Right lung (tissue), 5 donors: ENCODE results near the gene PIK3CD. TPM values are rescaled to one million over a fixed set of nuclear protein-coding genes. Genes with fewer than 3 reads are reported as not detected.
"Not testable (repeated sequence)": the region's sequence is repeated elsewhere in the genome, so short reads cannot be mapped to it uniquely, and the experiment has no call there.

ENCODE experiments used
- DNase-seq, 2 donors: peaks; one replicate each; pipeline ENCODE4 v3.0.0-alpha.2; 2013
- polyA plus RNA-seq, 5 donors: library from polyadenylated mRNA; unstranded; fragments of 120-200 nt; gene quantifications; one replicate each; pipeline versions ENCODE4 v1.2.1 to v1.2.3, GENCODE V29; 2013; ENCODE audit warnings: inconsistent platforms in 1 of 5, low replicate concordance in 1 of 5; ENCODE audit not compliant: insufficient read length in 5 of 5, insufficient read depth in 1 of 5

Gene PIK3CD
- polyA plus RNA-seq, 5 donors, result 4.8 to 6.1 (median 5.7) TPM

DNA sequence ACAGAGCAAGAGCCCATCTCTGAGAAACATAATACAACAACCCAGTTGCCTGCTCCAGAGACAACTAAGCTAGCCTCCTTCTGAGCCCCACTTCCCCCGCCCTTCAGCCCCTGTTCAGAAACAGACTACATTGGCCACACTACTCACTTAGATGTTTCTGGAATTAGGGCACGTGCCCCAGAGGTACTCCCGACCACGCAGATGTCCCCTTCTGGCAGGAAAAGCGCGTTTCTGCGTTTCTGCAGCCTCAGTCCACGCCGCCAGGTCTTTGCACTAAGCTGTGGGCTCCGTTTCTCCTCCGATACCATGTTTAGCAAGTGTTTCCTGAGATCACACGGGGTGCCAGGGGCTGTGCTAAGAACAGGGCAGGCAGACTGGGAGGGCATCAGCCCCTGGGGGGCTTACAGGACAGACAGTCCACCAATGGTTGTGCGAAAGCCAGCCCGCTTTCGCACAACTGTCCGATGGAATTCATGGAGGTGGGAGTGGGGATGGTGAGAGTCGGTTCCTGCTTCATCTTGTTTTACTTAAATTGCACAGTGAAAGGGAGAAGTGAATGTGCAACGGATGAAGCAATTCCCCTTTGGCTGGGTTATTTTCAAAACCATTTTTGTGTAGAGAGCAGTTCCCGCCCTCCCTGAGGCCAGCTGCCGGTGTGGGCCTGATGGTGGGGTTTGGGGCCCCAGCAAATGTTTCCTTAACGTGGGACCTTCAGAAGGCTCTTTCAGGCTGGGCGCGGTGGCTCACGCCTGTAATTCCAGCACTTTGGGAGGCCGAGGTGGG, 2.7 kb downstream of the PIK3CD start:
- DNase-seq, result no peak

DNA sequence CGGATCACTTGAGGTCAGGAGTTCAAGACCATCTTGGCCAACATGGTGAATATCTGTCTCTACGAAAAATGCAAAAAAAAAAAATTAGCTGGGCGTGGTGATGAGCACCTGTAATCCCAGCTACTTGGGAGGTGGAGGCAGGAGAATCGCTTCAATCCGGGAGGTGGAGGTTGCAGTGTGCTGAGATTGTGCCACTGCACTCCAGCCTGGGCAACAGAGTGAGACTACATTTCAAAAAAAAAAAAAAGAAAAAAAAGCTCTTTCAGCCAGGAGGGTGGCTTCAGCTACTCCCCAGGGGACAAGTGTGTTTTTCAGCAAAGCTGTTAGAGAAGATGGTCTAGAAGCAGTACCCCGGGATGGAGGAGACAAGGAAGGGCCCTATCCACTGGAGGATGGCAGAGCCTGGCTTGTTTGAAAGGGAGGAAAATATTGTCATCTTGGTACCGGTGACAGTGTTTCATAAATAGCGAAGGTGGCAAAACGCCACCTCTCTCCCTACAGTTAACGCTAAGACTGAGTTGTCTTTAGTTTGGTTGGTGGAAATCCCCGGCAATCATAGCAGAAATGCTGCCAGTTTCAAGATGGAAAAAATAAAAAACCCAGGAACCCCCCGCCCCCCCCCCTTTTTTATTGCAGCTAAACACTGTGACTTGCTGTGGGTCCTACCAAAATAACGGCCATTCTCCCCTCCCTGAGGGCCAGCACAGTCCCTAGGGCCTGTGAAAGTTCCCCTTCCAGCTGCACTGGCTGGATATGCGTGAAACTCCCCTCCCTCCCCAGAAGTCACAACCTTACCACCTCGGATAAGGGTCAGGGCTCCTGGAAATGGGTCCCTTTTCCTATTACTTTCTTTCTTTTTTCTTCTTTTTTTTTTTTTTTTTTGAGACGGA, 3.5 kb downstream of the PIK3CD start:
- no peak for DNase-seq

DNA sequence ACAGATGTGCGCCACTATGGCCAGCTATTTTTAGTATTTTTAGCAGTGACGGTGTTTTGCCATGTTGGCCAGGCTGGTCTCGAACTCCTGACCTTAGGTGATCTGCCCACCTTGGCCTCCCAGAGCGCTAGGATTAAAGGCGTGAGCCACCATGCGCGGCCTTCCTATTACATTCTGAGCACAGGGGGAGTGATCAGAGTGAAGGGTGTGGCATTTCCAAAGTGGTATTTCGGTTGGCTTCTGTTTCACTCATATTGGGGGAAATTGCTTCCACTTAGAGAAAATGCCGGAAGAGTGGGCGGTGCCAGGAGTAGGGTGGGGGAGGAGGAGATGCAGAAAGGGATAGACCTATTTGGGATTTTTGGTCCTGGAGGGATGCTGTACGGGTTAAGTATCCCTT, 4.3 kb downstream of the PIK3CD start:
- no peak for DNase-seq

DNA sequence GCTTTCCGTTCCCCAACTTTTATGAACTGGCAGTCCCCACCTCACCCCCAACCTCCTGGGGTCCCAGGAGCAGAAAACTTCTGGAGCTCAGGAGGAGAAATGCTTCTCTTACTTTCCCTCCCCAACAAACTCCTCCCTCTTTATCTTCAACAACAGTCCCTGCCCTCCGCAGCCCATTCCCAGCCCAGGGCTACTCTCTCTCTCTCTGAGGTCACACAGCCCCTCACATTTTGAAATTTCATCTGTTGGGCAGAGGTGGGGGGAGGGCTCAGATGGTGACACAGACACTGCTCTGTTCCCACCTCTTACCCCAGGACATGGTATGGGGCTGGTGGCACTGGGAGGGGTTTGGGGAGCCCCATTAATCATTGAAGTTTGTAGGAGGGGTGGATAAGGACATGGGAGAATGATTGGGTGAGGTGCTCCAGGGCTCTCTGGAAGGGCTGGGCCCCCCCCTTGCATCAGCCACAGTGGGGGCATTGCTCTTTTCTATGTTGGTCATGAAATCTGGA, 6.0 kb downstream of the PIK3CD start:
- DNase-seq, result no peak

DNA sequence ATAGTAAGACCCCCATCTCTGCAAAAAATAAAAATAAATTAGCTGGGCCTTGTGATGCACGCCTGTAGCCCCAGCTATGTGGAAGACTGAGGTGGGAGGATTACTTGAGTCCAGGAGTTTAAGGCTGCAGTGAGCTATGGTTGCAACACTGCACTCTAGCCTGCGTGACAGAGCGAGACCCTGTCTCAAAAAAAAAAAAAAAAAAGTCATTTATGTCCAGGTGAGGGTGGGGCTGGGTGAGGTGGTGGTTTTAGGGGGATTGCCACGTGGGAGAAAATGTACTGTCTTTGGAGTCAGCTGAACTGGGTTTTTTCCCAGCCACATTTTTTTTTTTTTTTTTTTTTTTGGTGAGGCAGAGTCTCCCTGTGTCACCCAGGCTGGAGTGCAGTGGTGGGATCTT, 6.7 kb downstream of the PIK3CD start:
- DNase-seq, result no peak

DNA sequence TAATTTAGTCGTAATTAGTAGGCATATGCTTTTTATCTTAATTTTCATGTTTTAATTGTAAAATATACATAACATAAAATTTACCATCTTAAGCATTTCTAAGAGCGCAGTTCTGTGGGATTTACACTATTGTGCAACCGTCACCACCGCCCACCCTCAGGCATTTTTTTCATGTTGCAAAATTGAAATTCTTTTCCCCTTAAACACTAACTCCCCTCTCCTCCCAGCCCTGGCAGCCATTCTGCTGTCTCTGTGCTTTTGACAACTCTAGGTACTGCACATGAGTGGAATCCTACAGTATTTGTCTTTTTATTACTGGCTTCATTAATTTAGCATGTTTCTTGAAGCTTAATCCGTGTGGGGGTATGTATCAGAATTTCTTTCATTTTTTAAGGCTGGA, 7.8 kb downstream of the PIK3CD start:
- DNase-seq, result peak in 1 of 2 donors; percentile 19

DNA sequence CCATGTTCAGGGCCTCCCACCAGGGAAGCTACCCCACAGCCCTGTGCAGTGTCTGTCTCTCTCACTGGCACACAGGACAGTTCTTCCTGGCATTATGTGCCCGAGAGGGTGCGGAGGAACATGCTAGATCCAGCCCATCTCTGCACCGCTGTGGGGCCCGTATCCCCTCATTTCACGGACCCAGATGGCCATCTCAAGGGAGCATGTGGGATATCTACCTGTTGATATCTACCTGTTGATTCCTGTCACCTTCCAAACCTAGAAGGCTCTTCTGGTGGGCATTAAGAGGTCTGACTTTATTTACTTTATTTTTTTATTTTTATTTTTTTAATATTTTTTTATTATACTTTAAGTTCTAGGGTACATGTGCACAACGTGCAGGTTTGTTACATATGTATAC, 11.7 kb downstream of the PIK3CD start:
- DNase-seq, result no peak

DNA sequence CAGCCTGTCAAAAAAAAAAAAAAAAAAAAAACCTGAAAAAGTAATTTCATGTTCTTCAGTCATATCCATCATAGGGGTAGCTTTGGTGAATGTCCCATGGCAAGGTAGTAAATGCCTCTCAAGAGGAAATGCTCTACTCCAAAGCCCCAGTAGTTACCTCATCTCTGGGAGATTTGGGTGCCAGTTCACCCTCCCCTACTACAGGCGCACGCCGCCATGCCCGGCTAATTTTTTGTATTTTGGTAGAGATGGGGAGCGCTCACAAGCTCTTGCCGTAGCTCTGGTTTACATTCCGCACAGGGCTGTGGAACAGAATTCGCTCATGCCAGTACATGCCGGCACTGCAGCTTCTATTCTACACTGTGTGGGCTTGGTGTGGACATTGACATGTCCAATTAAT, 13.7 kb downstream of the PIK3CD start:
- no peak for DNase-seq

DNA sequence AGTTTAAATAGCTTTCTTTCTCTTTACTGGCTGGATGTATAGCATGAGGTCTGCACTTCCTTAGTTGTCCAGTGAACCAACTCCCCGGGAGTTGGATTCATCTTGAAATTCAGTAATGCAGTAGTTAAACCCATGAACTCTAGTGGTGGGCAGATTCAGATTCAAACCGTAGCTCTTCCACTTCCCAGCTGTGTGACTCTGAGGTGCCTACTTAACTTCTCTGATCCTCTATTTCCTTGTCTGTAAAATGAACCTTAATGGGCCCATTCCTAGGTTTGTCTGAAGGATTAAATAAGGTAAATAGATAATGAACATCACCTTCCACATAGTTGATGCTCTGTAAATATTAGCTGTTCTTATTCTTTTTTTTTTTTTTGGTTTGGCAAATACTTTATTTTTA, 16.5 kb downstream of the PIK3CD start:
- no peak for DNase-seq

DNA sequence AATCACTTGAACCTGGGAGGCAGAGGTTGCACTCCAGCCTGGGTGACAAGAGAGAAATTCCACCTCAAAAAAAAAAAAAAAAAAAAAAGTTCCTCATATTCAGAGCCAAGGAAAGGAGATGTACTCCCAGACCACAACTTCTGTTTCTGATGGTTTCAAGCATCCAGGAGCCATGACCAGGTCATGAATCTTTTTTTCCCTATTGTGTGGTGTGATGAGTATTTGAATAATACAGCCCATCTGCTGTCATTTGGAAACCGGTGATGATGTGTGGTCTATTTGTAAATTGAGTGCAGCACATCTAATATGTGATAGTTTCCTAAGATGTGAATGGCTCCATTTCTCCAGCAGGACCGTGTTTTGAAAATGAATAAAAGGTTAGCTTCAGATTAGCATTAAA, 18.6 kb downstream of the PIK3CD start:
- no peak for DNase-seq

DNA sequence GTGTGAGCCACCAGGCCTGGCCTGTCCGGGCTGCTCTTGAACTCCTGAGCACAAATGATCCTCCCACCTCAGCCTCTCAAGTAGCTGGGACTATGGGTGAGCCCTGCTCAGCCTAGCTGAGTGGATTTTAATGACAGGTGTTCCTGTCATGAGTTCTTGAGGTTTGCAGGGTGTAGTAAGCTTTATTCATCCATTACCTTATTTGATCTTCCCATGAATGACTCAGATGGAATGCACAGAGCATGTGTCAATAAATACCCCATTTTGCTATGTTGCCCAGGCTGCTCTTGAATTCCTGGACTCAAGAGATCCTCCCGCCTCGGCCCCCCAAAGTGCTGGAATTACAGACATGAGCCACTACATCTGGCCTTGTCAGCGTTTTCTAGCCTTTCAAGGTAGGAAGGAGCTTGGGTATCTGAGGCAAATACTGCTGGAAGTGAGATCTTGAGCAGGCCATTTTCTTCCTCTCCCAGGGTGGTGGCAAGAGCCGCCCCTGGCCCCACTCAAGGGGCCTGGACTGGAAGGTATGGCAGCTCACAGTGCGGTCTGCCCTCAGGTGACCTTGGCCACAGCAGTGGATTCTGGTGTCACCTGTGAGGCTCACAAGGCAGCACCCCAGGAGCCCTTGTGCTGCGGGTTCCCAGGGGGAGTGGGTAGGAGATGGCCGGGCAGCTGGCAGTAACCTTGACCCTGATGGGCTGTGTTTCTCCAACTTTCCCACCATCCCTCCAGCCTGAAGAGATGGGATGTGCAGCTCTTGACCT, 20.0 kb downstream of the PIK3CD start:
- DNase-seq, result no peak

DNA sequence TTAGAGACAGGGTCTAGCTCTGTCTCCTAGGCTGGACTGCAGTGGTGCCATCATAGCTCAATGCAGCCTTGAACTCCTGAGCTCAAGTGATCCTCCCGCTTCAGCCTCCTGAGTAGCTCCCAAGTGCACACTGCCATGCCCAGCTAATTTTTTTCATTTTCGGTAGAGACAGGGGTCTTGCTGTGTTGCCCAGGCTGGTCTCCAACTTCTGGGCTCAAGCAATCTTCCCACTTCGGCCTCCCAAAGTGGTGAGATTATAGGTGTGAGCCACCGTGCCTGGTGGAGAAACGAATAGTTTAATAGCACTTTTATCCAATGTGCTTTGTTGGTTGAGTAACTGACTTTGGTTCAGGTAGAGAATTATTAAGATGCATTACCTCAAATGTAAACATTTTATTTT, 20.9 kb downstream of the PIK3CD start:
- no peak for DNase-seq

DNA sequence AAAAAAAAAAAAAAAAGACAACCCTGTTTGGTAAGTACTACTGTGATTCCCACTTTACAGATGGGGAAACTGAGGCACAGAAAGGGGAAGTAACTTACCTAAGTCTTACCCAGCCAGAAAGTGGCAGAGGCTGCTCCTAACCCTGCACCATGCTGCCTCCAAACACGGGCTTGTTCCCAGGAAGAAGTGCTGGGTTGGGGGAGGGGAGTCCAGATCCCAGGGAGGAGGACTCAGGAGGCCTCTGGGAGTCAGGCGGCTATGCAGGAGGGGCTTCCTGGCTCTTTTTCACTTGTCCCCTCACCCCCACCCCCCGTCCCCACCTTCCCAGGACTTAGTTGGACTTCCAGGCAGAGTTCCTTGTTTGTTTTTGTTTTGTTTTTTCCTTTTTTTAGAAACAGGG, 23.9 kb downstream of the PIK3CD start:
- no peak for DNase-seq

DNA sequence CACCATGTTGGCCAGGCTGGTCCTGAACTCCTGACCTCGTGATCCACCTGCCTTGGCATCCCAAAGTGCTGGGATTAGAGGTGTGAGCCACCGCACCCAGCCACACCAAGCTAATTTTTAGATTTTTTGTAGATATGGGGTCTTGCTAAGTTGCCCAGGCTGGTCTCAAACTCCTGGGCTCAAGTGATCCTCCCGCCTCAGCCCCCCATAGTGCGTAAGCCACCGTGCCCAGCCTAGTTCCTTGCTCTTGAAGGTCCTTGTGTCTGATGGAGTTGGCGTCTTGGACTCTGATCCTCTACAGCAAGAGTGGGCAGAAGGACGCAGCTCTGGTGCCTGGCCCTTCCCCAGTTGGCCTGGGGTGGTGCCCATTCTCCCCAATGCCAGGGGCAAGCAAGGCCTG, 24.6 kb downstream of the PIK3CD start:
- not testable (repeated sequence) for DNase-seq

DNA sequence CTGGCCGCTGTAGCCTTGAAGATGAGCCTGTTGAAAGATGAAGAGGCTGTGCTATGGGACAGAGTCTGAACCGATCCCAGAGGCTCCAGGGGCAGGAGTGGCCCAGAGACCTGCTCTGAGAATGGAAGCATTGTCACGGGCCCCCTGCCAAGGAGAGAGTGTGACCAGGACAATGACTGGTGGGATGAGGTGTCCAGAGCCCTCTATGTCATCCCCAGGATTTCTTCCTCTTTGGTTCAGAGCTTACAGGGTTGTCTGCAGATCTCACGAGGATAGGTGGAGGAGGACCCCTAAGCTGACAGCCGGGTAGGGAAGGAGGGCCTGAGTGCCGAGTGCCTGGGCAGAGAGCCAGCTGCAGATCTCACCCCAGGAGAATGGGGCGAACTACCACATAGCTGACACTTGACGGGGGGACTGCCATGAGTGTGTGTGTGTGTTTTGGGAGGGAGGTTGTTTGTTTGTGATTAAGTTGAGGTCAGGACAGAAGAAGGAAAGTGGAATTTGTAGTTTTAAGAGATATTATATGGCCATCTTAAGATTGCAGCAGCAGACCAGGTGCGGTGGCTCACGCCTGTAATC, 25.4 kb downstream of the PIK3CD start:
- no peak for DNase-seq

DNA sequence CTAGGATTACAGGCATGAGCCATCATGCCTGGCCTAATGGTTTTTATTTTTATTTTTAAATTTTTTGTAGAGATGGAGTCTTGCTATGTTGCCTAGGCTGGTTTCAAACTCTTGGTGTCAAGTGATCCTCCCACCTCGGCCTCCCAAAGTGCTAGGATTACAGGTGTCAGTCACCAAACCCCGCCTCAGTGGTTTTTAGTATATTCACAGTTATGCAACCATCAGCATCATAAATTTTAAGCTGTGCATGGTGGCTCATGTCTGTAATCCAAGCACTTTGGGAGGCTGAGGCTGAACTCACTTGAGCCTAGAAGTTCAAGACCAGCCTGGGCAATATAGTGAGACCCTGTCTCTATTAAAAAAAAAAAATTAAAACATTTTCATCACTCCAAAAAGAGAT, 28.6 kb downstream of the PIK3CD start:
- no peak for DNase-seq

DNA sequence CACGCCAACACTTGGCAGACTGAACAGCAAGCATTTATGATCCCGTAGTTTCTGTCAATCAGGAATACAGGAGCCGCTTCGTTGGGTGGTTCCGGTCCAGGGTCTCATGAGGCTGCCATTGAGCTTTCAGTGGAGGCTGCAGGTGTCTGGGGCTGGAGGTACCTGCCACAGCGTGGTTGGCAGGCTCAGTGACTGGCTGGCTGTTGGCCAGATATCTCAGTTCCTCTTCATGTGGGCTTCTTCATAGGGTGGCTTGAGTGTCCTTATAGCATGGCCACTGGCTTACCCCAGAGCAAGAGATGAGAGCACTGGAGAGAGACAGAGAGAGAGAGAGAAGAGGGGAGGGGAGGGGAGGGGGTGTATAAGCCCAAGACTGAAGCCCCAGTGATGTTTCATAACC, 29.3 kb downstream of the PIK3CD start:
- DNase-seq, result no peak

DNA sequence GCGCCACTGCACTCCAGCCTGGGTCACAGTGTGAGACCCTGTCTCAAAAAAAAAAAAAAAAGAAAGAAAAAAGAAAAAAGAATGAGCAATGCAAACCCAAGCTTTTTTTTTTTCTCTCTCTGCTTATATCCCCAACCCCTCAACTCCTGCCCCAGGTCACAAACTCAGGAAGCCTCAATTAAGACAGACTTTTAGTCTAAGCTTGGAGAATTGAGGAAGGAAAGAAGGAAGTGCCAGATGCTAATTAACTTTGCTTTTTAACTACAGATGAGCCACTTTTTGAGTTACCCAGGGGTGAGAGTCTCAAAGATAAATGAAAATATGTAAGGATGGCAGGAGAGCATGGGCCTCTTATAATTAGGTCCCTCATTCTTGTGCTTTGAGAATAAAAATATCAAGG, 33.3 kb downstream of the PIK3CD start:
- no peak for DNase-seq

DNA sequence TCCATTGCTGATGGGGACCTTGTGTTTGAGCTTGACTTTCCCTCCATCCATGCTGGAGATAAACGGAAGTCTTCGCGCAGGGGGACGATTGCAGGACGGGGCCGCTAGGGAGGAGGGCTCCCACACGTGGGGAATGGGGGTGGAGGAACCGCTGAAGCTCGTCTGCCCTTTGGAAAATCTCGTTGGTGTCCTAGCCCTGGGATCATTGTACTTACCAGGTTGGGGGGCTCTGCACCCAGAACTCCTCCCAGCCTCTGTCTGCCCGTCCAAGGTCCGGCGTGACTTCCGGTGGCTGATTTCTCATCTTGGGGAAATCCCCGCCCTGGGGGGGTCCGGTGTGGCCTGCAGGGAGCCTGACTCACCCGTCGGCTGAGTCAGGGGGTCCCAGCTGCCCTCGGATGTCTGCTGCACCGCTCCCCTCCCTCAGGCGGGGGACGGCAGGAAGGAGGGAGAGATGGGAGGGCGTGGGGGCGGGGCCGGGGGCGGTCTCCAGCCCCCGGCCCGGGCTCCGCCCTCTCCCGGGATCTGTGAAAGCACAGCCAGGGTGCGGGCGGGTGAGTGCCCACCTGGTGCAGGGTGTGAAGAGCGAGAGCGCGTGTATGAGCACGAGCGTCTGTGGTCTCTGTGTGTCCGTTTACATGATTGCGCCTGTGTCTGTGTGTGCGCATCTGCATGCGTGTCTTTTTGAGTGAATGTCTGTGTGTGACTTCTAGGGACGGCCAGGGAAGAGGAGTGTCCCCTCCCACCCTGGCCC, 35.8 kb downstream of the PIK3CD start:
- peak in 1 of 2 donors; percentile 50 for DNase-seq

DNA sequence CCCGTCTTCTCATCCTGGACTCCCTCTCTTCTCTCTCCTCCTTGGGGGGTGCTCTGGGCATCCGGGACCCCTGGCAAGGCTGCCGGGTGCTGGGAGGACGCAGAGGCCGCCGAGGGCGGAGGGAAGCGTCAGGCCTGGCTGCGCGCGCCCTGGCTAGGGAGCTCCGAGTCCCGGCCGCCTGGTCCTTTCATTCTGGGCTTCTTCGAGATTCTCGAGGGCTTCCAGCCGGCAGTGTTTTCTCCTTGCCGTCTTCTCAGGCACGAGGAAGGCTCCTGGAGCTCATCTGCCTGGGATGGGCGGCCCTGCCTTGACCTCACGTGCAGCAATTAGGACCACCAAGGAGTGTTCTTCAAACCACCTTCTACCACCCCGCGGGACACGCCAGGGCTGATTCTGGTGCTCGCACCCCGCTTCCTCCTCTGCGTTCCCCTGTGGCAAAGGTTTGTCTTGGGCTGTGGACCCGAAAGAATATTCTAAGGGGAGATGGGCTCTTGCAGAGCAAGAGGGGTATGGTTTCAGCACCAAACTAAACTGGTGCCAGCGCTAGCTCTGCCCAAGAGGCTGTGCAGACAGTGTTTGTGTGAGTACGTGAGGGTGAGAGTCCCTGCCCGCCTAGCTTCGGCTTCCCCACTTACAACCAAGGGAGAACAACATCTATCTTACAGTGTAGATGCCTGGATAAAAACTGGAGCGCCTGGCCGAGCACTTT, 36.5 kb downstream of the PIK3CD start:
- peak in 1 of 2 donors; percentile 14 for DNase-seq
